Hepatocyte (in vitro differentiated cells): ENCODE measurements around the gene SLC16A7. TPM values are rescaled to one million over a fixed set of nuclear protein-coding genes. Genes with fewer than 3 reads are reported as not detected.
A peak's percentile ranks its signal among the peaks of the same experiment; 100 is the strongest.

ENCODE experiments used
- DNase-seq: peaks from one replicate; pipeline ENCODE4 v3.0.0-alpha.2; 2016; ENCODE audit warnings: low spot score
- H2AFZ ChIP-seq: fragments of 200-600 bp; sonication (generic); 2 replicates; pipeline ENCODE4 v1.6.0; 2016; ENCODE audit warnings: antibody characterized with exemption, mild to moderate bottlenecking
- H3K27ac ChIP-seq: fragments of 200-600 bp; sonication (generic); 2 replicates; pipeline ENCODE4 v1.5.1; 2016; ENCODE audit warnings: mild to moderate bottlenecking
- H3K27me3 ChIP-seq: fragments of 200-600 bp; sonication (generic); 2 replicates; pipeline ENCODE4 v1.6.1; 2016
- H3K36me3 ChIP-seq: fragments of 200-600 bp; sonication (generic); replicated peaks from 2 replicates; pipeline ENCODE4 v1.5.1; 2016; ENCODE audit warnings: low read depth; ENCODE audit not compliant: insufficient read depth
- H3K4me1 ChIP-seq: fragments of 200-600 bp; sonication (generic); 2 replicates; pipeline ENCODE4 v1.5.1; 2016; ENCODE audit warnings: mild to moderate bottlenecking, moderate library complexity; ENCODE audit not compliant: insufficient read depth
- H3K4me2 ChIP-seq: fragments of 200-600 bp; sonication (generic); 2 replicates; pipeline ENCODE4 v1.6.0; 2016
- H3K4me3 ChIP-seq: fragments of 200-600 bp; sonication (generic); 2 replicates; pipeline ENCODE4 v1.5.1; 2016; ENCODE audit warnings: mild to moderate bottlenecking
- H3K79me2 ChIP-seq: fragments of 200-600 bp; sonication (generic); 2 replicates; pipeline ENCODE4 v1.6.0; 2017; ENCODE audit warnings: mild to moderate bottlenecking
- H3K9me2 ChIP-seq: fragments of 200-600 bp; sonication (generic); replicated peaks from 2 replicates; pipeline ENCODE4 v1.6.0; 2017; ENCODE audit warnings: mild to moderate bottlenecking; ENCODE audit not compliant: insufficient read depth
- H3K9me3 ChIP-seq: fragments of 200-600 bp; sonication (generic); 2 replicates; pipeline ENCODE4 v1.5.1; 2016; ENCODE audit warnings: low read depth, mild to moderate bottlenecking
- H4K20me1 ChIP-seq: fragments of 200-600 bp; sonication (generic); 2 replicates; pipeline ENCODE4 v1.6.0; 2016; ENCODE audit warnings: mild to moderate bottlenecking; ENCODE audit not compliant: insufficient read depth, poor library complexity, severe bottlenecking
- CTCF ChIP-seq: fragments of 200-600 bp; sonication (generic); IDR thresholded peaks from 2 replicates; pipeline ENCODE4 v1.5.1; 2016; ENCODE audit warnings: antibody characterized with exemption, mild to moderate bottlenecking; ENCODE audit not compliant: poor library complexity
- EZH2 ChIP-seq: fragments of 200-600 bp; sonication (generic); IDR thresholded peaks from 2 replicates; pipeline ENCODE4 v1.6.1; 2016; ENCODE audit warnings: antibody characterized with exemption, mild to moderate bottlenecking, borderline replicate concordance
- EZH2phosphoT487 ChIP-seq: fragments of 200-600 bp; sonication (generic); IDR thresholded peaks from one replicate; pipeline ENCODE4 v1.6.1; 2018; ENCODE audit warnings: antibody characterized with exemption, mild to moderate bottlenecking, low read depth, moderate library complexity; ENCODE audit not compliant: unreplicated experiment, severe bottlenecking
- WGBS: methylation state at CpG from one replicate; pipeline ENCODE4 v1.1.6; 2016; ENCODE audit warnings: low lambda C conversion rate; ENCODE audit errors: missing lambda C conversion rate; 5-methylcytosine and 5-hydroxymethylcytosine counted together
- polyA plus RNA-seq: library from polyadenylated mRNA; unstranded; fragments of >200 nt; fragmentation: Nextera tagmentation; extraction: Ambion mirVana; gene quantifications from 2 replicates; pipeline ENCODE4 v1.2.1, GENCODE V29; 2016
- total RNA-seq: library from RNA; depleted of rRNA; stranded (reverse); fragments of >200 nt; gene quantifications from 2 replicates; pipeline ENCODE4 v1.2.3, GENCODE V29; 2014

SLC16A7 gene
- total and polyA plus RNA-seq, 2 experiments from 2014 or later = 4.7 to 17.9 TPM

DNA sequence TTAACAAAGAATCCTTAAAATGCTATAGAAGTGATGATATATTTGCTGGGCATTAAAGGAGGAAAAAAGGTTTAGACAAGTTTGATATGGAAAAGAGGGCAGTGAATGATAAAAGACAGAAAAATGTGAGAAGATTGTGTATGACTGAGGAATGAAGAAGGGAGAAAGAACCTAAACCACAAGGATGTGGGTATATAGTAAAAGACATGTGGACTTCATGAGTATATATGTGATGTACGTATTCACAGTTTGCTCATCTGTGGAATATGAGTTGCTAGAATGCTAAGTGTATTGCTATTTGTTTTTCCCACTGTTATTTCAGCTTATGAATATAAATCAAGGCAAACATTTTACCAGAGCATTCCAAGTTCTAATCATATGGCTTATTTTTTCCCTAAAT lies 2.1 kb upstream of the SLC16A7 start:
- TF ChIP-seq EZH2phosphoT487 (no peak), CTCF (no peak), EZH2 (no peak)

GRCh38 chr12:59594943-59595500 lies 807 bp upstream of the SLC16A7 start:
- TF ChIP-seq EZH2phosphoT487 = no peak
- no peak for TF ChIP-seq CTCF
- no peak for TF ChIP-seq EZH2
- peak overlapping the region; percentile 99 for H3K27ac ChIP-seq

More for the DNA sequence above, 2.1 kb upstream of the SLC16A7 start:
- Histone ChIP-seq H3K9me3 (no peaks in the 10 kb centered on the region), H2AFZ (no peak overlapping the region), H3K9me2 (no peaks in the 10 kb centered on the region), H3K4me2 (no peak overlapping the region), H3K4me1 (peaks cover 13% of the 10 kb centered on the region), H3K4me3 (no peak overlapping the region), H4K20me1 (no peaks in the 10 kb centered on the region), H3K27ac (no peak overlapping the region), H3K79me2 (no peaks in the 10 kb centered on the region), H3K36me3 (no peaks in the 10 kb centered on the region), H3K27me3 (no peaks in the 10 kb centered on the region)
- DNase-seq = no peak
- 85% methylated on average over 1 of the region's 1 CpG for WGBS

GRCh38 chr12:59595565-59595882 lies 305 bp upstream of the SLC16A7 start:
- Histone ChIP-seq H3K79me2 (no peaks in the 10 kb centered on the region), H4K20me1 (no peaks in the 10 kb centered on the region), H3K4me2 (peak overlapping the region; percentile 94), H3K27me3 (no peaks in the 10 kb centered on the region), H3K27ac (peak overlapping the region; percentile 99), H3K36me3 (no peaks in the 10 kb centered on the region), H2AFZ (peak overlapping the region; percentile 66), H3K4me1 (peaks cover 13% of the 10 kb centered on the region), H3K4me3 (peak overlapping the region; percentile 58), H3K9me3 (no peaks in the 10 kb centered on the region), H3K9me2 (no peaks in the 10 kb centered on the region)
- no peak for DNase-seq
- TF ChIP-seq CTCF (no peak), EZH2 (no peak), EZH2phosphoT487 (no peak)
- WGBS = 1% methylated on average over 5 of the region's 5 CpGs

More at GRCh38 chr12:59594943-59595500, 807 bp upstream of the SLC16A7 start:
- Histone ChIP-seq H3K79me2 (no peaks in the 10 kb centered on the region), H3K9me2 (no peaks in the 10 kb centered on the region), H3K4me3 (peak overlapping the region; percentile 58), H3K27me3 (no peaks in the 10 kb centered on the region), H3K4me2 (peak overlapping the region; percentile 94), H3K9me3 (no peaks in the 10 kb centered on the region), H3K36me3 (no peaks in the 10 kb centered on the region), H2AFZ (peak overlapping the region; percentile 66), H3K4me1 (peaks cover 13% of the 10 kb centered on the region), H4K20me1 (no peaks in the 10 kb centered on the region)
- WGBS = 82% methylated on average over 4 of the region's 4 CpGs
- no peak for DNase-seq
